NB4 (cell line): ENCODE data around the gene CLRN2.

ENCODE experiments used
- DNase-seq: peaks from one replicate; pipeline ENCODE4 v3.0.0; 2010; ENCODE audit warnings: low read depth
- H3K4me3 ChIP-seq: one replicate; pipeline ENCODE4 v1.5.1; 2011; ENCODE audit warnings: mild to moderate bottlenecking, low read depth, low read length, moderate library complexity
- CTCF ChIP-seq: IDR thresholded peaks from one replicate; pipeline ENCODE4 v1.5.1; 2012; ENCODE audit warnings: low read depth, low read length
- MAX ChIP-seq: IDR thresholded peaks from 2 replicates; pipeline ENCODE4 v1.6.1; 2011; ENCODE audit warnings: low read depth, low read length
- MYC ChIP-seq: IDR thresholded peaks from 2 replicates; pipeline ENCODE4 v1.6.1; 2011; ENCODE audit warnings: low read depth, low read length
- POLR2A ChIP-seq: IDR thresholded peaks from 2 replicates; pipeline ENCODE4 v1.6.1; 2011; ENCODE audit warnings: mild to moderate bottlenecking; ENCODE audit not compliant: insufficient read length; ENCODE audit errors: extremely low read depth

CLRN2 gene

GRCh38 chr4:17497890-17498523 is 17.0 kb upstream of the CLRN2 start:
- peak; percentile 79 for DNase-seq
- TF ChIP-seq POLR2A, result no peak
- no peak for TF ChIP-seq MAX
- no peak for TF ChIP-seq CTCF
- TF ChIP-seq MYC, result no peak
- no peak overlapping the region for H3K4me3 ChIP-seq

- TF ChIP-seq POLR2A, result no peak
- no peak for TF ChIP-seq MAX
- no peak for TF ChIP-seq MYC
- TF ChIP-seq CTCF, result no peak
- DNase-seq, result no peak
- no peak overlapping the region for H3K4me3 ChIP-seq
Measured at GRCh38 chr4:17500574-17500973, 14.4 kb upstream of the CLRN2 start.

GRCh38 chr4:17502756-17503155 is 12.2 kb upstream of the CLRN2 start:
- no peak overlapping the region for H3K4me3 ChIP-seq
- TF ChIP-seq CTCF (no peak), MAX (no peak), MYC (no peak), POLR2A (no peak)
- DNase-seq, result no peak

GRCh38 chr4:17504081-17504480 is 10.9 kb upstream of the CLRN2 start:
- TF ChIP-seq CTCF, result no peak
- H3K4me3 ChIP-seq, result no peak overlapping the region
- DNase-seq, result no peak

GRCh38 chr4:17510582-17510981 is 4.4 kb upstream of the CLRN2 start:
- peak overlapping the region; percentile 88 for H3K4me3 ChIP-seq
- no peak for TF ChIP-seq CTCF
- TF ChIP-seq MYC, result no peak
- TF ChIP-seq MAX, result no peak
- TF ChIP-seq POLR2A, result no peak
- peak; percentile 38 for DNase-seq

- peak; percentile 45 for DNase-seq
- TF ChIP-seq POLR2A, result no peak
- TF ChIP-seq CTCF, result no peak
- no peak for TF ChIP-seq MAX
- no peak for TF ChIP-seq MYC
- H3K4me3 ChIP-seq, result peak overlapping the region; percentile 88
Measured at GRCh38 chr4:17511051-17511450, 3.9 kb upstream of the CLRN2 start.
